Embryonic facial prominence (tissue), 1 donor: Measurements from ENCODE around the gene INKA1.

Source experiments
- DNase-seq: peaks from one replicate; pipeline ENCODE4 v3.0.0-alpha.2; 2016; ENCODE audit errors: extremely low spot score

The INKA1 gene

DNA sequence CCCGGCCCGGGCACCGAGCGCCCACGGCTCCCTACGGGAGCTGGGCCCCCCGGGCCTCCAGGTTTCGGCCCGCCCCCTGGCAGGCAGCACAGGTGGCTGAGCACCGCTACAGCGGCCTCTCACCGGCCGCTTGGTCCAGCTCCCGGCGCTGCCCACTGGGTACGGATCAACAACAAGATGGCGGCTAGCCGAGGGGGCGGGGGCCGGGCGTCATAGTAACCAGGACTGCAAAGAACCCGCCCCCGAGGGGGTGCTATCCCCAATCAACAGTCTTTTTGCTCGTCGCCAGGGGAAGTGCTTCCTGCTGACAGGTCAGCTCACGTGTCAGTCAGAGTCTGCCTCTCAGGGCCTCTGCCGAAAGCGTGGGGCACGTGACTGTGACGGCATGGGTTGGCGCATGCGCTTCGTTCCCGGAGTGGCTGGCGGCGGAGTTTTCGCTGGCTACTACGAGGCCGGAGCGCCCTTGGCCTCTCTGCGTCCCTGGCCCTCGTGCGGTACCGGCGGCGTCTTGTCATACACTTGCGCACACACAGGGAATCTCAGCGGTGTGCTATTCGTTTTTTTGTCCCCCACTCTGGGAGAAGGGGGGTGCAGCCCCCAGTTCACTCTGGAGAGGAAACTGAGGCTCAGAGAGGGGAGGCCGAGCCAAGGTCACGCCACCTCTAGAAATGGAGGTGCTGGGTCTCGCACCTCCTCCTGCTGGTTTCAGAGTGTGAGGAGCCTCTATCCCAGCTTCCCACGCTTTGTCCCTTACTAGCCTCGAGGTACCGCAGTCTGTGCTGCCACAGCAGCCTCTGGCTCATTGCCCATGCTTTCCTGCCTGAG lies 16.5 kb upstream of the INKA1 start, which contains the start of gene IP6K1:
IP6K1 (minus strand) TSS at position 186 of the 825 bp plus-strand sequence. CDS start 38,502 bp downstream, outside the sequence.
- DNase-seq: peak; percentile 98

DNA sequence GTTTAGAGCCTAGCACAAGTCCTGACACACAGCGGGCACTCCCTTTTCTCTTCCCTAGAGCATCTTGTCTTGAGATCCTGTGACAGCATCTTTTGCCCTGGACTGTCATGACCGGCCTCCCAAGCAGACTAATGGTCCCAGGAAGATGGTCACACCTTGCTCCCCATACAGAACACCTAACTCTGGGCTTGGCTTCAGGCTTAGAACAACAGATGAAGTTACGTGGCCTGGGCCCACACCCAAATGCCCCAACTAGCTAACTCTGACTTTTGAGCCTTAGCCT lies 15.9 kb upstream of the INKA1 start:
- DNase-seq: no peak

DNA sequence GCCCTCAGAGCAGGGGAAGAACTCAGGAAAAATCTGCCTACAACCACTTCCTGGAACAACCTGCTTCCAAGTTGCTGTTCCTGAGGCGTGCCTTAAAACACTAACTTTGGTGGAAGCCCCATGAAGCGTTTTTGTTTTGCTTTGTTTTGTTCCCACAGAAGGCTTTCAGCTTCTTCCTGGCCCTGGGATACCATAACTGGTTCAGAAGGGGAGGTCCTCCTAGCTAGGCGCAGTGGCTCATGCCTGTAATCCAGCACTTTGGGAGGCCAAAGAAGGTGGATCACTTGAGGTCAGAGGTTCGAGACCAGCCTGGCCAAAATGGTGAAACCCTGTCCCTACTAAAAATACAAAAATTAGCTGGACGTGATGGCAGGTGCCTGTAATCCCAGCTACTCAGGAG lies 15.5 kb upstream of the INKA1 start:
- no peak for DNase-seq

DNA sequence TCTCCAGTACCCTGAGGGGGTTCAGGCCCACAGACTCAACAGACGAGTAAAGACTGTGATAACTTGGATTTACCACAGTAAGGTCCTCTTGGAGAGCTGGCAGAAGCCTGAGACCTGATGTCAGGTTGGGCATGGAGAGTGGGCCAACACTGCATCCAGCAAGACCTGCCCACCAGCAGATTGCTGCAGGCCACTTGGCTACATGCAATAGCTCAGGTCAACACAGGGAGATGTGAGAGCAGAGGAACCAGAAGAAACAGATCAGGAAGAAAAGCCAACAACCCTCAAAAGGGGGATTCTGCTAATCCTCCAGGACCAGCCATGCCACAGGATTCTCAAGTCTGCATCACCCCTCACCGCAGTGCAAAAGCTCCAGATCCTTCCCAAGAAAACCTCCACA lies 15.0 kb upstream of the INKA1 start:
- DNase-seq: no peak

DNA sequence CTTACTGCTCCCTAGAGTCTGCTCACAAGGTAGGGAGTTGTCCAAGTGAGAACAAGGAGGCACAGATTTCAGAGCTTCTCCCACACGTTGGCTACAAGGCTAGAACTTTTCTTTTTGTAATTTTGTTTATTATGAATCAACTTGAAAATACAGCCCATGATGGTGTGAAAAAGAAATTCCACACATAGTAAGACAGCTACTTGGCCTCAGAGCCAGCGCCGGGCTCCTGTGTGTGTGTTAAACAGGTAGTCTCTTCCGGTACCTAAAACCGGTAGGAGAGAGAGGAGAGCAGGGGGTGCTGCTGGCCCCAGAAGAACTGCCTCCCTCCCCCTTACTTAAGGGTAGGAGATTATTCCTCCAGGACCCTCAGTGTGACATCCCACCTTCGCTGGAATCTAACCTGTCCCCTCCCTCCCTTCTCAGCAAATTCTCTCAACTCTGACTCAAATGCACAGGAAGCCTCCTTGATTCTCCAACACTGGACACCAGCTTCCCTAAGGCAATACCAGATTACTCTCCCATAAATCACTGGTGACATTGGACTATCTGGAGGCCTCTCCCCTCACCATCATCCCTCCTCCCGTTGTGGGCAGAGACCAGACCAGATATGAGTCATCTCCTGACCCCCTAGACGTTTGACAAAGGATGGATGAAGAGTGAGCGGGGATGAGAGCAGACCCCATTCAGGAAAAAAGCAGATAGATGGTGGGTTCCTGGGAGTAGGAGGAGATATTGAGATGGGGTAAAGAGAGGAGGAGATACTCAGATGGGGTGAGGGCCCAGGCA lies 12.2 kb upstream of the INKA1 start:
- DNase-seq: no peak

DNA sequence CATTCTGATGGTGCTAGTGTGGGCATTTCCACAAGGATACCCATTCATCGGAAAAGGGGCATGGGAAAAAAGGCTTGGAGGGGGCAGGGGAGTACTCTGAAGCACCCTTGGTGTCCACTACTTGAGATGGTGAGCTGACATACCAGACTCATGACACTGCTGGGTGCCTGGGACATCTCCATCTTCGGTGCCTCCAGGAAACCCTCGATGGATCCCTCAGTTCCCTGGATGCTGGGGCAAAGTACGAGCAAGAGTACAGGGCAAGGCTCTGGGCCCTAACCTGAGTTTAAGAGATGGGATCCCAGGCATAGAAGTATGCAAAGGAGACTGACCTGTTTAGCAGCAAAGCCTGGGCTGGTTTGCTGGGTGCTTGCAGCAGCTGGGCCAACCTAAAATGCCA lies 11.5 kb upstream of the INKA1 start:
- no peak for DNase-seq

DNA sequence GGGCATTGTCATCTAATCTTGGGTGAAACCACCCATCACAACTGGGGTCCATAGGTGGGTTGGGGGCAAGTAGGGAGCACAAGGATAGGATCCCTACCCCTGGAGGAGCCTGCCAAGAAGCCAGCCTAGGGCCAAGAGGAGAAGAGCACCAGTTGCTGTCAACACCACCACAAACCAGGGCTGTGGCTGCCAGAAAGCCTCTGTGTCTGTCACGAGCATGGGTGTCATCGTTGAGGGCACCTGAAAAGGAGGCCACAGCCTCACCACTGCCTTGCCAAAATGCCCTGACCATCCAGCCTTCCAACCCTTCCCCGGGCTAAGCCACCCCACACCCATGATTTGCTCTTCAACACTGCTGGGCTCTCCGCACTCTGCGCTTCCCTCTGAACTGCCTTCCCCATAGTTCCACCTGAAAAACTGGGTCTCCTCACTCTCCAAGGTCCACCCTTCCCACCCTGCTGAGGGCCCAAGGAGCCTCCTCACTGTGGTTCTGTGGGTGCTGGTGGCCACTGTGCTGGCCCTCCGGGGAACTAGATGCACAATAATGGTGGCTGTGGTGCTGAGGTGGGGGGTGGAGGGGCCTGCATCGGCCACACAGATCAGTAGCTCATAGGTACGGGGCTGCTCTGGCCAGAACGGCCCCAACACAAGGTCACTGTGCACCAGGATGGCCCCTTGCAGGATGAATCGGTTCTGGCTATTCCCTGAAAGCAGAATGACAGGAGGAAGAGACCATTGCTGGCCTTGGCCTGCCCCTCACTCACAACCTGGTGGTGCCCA lies 10.5 kb upstream of the INKA1 start:
- no peak for DNase-seq

DNA sequence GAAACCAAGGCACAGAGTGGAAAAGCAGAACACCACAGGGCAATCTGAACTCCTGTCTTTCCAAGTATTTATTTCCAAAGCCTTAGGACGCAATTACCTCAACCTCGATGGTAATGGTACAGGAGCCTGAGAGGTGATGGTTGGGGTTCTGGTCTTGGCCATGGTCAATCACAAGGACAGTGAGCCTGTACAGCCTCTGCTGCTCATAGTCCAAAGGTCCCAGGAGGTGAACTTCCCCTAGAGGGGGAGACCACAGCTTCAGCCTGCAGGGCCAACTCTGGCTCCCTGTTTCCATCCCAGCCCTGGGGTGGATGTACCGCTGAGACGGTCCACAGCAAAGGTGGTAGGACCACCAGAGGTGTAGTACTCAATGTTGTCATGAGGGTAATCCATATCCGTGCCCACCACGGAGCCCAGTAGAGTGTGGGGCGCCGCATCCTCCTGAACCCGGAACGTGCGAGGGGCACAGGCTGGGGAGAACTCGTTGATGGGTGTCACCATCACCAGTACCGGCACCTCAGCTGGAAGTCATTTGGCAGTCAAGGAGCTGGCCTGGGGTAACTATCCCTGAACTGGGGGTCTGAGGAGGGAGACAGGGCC lies 9.5 kb upstream of the INKA1 start:
- DNase-seq: no peak

DNA sequence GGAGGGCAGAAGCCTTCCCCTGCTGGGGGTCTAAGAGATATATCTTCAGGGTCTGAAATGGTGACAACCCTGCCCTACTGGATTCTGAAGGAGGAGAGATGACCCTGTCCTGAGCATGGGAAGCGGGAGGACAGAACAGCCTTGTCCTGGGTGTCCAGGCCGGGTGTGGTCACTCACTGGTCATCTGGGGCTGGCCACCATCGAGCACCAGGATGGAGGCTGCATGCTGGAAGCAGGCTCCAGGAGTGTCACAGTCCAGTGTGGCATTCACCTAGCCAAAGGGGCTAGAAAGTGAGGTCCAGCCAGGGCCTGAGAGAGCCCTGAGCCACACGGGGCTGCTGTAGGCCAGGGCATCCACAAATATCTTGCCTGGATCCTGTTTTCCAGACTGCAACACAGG lies 8.6 kb upstream of the INKA1 start:
- DNase-seq: no peak

DNA sequence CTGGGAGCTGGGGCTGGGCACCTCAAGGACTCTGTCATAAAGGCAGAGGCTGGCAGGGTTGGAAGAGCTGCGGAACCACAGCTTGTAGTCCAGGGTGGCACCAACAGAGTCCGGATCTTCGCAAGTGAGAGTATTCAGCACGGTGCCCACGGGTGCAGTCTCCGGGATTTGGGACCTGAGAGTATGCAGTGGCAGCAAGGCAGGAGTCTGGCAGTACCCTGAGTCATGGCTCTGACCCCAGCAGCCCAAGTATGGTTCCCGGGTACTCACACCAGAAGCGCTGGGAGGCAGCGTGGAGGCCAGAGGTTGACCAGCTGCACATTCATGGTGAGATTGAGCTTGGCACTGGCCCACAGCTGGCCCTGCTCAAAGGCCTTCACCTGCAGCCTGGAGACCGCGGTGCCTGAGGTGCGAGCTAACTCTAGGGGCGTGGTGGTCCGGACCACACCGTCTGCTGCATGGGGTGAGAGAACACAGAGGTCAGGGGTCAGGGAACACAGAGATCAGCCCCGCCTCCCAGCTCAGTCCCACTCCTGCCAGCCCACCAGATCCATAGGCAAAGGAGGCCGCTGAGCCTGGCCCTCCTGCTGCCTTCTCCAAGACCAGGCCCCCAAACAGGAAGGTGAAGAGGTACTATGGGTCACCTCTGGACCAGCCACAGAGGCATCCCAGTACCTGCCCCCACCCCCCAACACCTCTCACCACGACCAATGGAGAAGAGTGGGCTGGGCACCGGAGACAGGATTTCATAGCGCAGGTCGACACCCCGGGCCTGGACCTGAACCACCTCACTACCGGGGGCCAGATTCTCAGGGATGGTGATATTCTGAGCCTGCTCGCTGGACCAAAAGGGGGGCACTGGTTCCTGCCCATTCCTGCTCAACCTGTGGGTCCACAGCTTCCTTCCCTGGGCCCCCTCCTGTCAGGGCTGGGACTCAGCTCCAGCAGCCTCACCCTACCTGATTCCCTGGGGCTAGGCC lies 7.8 kb upstream of the INKA1 start:
- no peak for DNase-seq

DNA sequence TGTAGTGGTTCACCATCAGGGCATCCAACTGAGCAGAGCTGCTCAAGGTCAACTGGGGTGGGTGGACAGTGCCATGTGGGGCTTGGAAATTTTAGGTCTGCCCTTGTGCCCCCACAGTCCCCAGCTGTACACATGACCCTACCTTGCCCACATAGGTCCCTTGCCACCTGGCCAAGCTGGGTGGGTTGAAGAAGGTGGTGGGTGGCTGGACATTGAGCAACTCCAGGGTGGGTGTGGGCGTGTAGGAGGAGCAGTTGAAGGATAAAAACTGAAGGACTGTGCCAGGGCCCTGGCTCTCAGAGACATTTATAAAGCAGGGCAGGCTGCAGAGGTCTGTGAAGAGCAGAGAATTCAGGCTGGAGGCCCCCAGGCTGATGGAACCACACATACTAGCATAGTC lies 4.0 kb upstream of the INKA1 start:
- DNase-seq: no peak

DNA sequence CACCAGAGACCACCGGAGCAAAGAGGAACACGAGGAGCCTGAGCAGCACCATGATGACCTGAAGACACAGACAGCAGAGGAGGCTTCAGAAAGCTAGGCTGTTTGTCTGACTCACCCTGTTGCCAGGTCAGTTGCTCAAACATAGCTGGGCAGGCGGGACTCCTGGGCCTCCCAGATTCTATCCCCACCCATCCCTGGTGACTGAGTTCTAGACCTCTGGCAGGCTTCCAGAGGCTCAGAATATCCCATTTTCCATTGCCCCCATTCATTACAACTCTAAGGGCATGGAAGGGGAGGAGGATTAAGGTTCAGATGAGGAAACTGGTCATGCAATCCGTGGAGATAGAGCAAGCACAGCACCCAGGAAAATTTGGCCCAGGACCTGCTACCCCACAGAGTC lies 3.3 kb upstream of the INKA1 start, which contains the start of gene CDHR4:
CDHR4 (minus strand) TSS at position 113 of the 400 bp plus-strand sequence; CDS start at position 52, 61 bp downstream.
- DNase-seq: no peak

DNA sequence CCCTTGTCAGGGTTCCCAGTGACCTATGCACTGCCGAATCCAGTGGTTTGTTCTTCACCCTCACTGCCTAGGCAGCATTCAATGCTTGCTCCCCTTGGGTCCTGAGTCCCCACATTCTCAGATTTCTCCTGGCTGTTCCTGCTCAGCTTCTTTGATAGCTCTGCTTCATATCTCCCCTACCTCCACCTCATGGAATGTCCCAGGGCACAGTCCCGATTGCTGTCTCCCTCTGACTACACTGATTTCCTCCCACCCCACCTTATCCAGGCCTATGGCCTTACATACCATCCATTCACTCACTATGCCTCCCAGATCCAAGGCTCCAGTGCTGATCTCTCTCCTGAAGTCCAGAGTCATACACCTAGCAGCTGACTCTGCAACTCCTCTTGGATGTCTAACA lies 1.9 kb upstream of the INKA1 start:
- no peak for DNase-seq

DNA sequence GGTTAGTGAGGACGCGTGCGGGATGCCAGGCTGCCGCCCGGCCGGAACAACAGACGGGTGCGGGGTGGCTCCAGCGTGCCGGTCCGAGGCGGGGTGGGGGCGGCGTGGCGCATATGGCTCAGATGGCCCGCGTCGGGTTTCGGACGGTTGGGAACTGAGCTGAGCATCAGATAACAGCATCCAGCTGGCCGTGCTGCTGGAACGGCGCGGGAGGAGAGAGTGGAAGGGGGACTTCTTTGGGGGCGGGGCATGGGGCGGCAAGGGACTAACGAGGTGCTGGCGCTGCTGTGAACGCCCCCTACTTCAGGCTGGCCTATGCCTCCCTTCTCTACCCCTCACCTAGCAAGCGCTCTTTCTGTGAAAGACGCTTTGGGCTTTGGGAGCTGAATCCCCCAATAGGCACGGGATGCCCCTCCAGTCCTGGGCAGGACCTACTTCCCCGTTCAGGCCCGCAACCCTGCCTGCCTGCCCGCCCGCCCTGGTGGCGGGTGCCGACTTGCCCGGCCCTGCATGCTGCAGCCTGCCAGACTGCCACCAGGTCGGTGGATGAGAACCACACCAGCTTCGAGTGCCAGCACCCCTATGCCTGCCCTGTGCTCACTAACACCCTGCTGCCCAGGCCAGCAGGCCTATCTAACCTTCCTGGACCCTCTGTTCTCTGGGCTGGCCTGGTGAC lies 542 bp downstream of the INKA1 start:
- peak; percentile 18 for DNase-seq

DNA sequence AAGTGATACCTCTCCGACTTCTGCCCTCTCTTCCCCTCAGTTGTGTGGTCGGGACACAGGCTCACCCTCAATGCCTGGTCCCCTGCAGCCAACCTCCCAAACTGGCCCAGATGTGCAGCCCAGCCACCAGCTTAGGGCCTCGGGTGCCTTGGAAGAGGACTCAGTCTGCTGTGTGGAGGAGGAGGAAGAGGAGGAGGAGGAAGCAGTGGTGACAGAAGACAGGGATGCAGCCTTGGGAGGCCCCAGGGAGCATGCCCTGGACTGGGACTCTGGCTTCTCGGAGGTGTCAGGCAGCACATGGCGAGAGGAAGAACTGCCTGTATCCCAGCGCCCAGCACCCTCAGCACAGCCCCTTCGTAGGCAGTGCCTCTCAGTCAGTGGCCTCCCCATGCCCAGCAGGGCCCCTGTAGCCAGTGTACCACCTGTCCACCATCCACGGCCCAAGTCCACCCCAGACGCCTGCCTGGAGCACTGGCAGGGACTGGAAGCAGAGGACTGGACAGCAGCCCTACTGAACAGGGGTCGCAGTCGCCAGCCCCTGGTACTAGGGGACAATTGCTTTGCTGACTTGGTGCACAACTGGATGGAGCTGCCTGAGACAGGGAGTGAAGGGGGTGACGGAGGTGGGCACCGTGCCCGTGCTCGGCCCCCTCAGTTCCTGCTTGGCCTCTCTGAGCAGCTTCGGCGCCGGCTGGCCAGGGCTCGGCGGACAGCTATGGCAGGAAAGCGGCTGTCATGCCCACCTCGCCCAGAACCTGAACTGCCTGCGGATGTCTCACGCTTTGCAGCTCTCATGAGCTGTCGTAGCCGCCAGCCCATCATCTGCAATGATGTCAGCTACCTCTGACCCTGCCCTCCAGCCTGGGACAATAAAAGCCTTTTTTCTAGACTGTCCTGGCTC lies 1.3 kb downstream of the INKA1 start:
- DNase-seq: no peak

DNA sequence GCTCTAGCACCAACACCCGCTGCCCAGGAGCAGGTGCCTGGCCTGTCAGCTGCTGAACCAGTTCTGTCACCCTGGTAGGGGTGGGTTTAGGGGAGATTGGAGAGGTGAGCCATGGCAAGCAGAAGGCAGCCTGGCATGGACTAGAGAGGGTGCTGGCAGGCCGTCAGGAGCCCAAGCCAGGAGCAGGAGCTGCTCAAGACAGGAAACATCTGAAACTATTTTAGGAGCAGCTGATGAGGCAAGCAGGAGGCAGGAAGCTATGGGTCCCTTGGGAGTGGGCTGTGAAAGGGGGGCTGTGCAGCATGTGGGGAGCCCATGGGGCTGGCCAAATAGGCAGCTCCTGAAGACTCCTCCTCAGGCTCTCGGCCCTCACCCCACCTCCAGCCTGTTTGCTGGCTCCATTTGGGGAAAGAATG lies 2.3 kb downstream of the INKA1 start:
- DNase-seq: peak; percentile 86

DNA sequence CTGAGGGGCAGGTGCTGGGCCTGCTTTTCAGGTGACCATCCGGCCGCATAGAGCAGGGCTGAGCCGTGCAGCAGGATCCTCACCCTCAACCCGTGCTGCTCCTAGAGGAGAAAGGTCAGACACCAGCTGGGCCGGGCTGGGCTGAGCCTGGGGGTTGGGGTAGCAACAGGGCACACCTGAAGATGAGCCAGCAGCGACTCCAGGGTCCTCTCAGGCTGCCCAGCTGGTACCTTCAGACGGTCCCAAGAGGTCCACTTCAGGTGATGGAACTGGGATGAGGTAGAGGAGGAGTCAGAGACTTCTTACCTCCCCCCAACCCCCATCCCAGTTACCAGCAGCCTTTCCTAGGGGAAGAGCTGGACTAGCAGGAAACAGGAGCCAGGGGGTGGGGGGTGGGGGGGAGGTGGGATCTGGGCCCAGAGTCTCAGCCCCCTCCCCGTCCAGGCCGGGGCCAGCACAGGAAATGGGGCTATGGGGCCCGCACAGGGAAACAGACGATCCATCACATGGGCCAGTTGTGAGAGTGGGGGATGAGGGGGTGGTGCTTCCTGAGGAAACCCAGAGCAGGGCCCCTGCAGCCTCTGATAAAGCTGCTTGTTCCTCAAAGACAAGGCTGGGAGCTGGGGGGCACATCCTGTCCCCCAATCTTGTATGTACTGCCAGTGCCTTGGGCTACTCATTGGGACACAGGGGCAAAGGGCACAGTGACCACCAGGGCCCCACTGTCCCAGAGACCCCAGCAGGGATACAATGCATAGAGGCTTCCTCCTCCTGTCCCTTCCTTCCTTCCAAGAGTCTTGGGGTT lies 3.0 kb downstream of the INKA1 start:
- DNase-seq: peak; percentile 70

DNA sequence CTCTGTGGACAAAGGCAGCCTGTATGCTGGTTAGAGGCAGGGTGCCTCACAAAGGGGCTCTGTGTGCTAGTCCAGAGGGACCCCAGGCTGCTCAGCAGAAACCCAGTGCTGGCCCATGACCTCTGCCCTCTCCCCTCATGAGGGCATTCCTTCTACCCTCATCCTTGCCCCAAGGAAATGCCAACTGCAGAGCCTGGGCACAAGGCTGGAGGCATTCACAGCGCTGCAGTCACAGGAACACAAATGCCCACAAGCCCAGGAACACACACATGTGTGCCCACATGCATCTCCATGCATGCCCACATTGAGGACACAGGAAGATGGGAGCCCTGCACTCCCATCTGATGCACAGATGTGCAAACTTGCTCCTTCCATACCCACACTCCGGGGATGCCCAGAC lies 3.8 kb downstream of the INKA1 start:
- DNase-seq: no peak
